Fibroblast of skin of right quadriceps (primary cell): ENCODE results near the gene OXT.

Experiments
- DNase-seq: peaks from one replicate; pipeline ENCODE4 v3.0.0-alpha.2; 2013

Gene OXT

DNA sequence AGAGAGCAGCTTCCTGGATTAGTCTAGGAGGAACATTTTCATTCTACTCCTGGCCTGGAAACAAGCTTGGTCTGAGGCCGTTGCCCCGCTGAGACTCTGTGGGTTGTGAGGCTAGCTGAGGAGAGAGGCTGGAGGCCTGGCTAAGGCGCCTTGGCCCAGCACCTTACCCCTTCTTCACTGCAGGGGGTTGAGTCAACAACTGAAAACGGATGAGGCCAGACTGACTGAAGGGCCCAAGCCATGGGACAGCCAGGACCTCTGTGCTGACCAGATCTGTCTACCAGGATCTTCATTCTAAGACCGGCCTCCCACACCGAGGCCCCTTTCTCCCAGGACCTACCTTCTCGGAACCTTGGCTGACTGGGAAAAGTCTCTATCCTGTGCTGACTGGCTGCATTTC is 16.6 kb downstream of the OXT start:
- no peak for DNase-seq

GRCh38 chr20:3090565-3090964 is 19.1 kb downstream of the OXT start:
- DNase-seq = no peak

DNA sequence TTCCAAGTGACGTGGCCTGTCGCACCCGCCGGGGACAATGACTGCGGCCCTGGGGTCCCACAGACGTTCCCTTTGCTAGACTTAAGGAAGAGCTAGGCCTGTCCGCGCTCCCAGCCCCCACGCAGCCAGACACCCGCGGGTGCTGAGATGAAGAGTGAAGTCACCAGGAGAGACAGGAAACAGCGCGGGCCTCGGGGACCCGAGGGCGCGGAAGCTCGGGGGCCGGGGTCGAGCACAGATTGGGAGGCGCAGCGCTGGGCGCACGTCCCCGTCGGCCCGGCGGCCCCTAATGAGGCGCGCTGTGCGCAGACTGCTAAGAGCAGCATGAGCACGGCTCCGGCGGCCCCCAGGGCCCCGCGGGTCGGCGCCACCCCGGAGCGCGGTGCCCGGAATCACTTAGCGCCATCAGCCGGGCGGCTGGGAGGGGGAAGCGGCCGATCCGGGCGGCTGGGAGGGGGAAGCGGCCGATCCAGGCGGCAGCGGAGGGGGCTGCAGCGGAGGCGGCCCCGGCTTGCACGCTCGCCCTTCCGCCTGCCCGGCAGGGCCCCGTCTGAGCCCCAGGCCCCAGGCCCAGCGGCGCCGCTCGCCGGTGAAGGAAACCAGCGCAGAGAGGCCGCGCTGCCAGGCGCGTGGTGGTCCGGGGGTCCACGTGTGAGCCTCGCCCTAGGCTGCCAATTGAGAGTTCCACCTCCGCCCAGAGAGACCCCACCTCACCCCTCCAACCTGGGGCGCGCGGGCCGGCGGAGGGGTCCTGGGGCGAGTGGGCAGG is 21.4 kb downstream of the OXT start:
- peak; percentile 17 for DNase-seq

GRCh38 chr20:3093861-3094361 is 22.5 kb downstream of the OXT start:
- no peak for DNase-seq

- no peak for DNase-seq
Observed at GRCh38 chr20:3094848-3095629, 23.6 kb downstream of the OXT start.

DNA sequence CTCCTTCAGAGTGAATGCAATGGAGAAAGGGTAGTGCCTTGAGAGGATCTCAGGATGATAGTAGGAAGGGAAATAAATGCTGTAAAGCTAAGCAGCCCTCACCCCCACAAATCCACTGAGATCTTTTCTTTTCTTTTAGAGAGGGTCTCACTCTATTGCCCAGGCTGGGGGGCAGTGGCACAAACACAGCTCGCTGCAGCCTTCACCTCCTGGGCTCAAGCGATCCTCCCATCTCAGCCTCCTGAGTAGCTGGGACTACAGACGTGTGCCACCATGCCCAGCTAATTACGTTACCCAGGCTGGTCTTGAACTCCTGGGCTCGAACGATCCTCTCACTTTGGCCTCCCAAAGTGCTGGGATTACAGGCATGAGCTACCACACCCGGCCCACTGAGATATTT is 29.1 kb downstream of the OXT start:
- DNase-seq = no peak

- no peak for DNase-seq
Observed at GRCh38 chr20:3101251-3101650, 29.8 kb downstream of the OXT start.

DNA sequence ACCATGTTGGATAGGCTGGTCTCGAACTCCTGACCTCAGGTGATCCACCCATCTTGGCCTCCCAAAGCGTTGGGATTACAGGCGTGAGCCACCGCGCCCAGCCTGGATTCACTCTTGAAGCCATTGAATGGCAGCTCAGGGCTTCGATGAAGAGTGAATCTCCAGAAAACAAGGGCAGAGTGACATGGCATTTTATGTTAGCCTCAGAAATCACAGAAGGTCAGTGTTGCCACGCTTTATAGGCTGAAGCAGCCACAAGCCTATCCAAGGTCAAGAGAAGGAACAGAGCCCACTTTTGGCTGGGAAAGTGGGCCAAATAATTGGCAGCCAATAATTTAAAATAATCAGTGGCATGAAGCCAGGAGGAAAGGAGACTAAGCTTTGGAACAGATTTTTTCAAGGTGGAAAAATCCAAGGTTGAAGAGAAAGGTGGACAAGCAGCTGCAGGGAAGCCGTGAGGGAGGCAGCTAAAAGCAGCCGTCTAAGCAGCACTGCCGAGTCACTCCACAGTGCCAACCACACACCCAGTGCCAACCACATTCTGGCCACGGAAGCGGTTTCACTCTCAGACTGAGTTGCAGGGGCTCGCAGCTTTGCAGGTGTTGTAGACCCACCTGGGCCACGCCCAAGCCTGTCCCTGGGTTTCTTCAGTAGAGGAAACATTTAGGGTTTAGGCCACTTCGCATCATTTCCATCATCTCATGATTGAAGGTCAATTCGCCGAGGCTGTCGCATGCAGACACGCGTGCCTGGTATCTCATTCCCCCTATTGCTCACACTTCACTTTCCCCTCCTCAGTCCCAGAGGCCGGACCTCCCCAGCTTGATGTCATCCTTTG is 30.5 kb downstream of the OXT start:
- DNase-seq = no peak

- DNase-seq = no peak
Observed at GRCh38 chr20:3102575-3103368, 31.4 kb downstream of the OXT start.

DNA sequence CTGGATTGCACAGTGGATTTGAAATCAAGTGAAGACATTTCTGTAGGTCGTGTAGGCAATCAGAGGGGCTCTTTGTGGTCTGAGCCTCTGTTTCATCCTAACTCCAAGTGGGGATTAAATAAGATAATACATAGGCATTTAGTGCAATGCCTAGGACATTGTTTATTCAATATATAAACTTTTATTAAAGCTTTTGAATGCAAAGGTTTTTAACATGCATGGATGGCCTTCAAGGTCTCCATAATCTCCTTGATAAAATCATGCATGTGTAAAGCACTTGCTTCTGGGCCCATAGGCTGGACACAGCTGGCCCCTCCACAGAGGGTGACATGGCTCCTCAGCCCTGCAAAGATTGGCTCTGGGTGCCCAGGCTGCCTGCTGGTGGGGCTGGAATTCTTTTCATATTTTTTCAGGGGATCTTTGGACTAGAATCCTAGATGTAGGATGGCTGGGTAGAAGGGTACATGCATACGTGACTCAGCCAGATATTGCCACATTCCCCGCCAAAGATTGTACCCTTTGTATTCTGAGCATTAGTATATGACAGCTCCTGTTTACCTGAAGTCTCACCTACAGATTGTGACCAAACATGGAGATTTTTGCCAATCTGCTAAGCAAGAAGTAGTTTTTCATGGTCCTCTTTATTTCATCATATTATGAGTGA is 32.1 kb downstream of the OXT start:
- no peak for DNase-seq

- DNase-seq = no peak
Observed at GRCh38 chr20:3105256-3106137, 34.1 kb downstream of the OXT start.

- DNase-seq = no peak
Observed at GRCh38 chr20:3106185-3106584, 34.8 kb downstream of the OXT start.

DNA sequence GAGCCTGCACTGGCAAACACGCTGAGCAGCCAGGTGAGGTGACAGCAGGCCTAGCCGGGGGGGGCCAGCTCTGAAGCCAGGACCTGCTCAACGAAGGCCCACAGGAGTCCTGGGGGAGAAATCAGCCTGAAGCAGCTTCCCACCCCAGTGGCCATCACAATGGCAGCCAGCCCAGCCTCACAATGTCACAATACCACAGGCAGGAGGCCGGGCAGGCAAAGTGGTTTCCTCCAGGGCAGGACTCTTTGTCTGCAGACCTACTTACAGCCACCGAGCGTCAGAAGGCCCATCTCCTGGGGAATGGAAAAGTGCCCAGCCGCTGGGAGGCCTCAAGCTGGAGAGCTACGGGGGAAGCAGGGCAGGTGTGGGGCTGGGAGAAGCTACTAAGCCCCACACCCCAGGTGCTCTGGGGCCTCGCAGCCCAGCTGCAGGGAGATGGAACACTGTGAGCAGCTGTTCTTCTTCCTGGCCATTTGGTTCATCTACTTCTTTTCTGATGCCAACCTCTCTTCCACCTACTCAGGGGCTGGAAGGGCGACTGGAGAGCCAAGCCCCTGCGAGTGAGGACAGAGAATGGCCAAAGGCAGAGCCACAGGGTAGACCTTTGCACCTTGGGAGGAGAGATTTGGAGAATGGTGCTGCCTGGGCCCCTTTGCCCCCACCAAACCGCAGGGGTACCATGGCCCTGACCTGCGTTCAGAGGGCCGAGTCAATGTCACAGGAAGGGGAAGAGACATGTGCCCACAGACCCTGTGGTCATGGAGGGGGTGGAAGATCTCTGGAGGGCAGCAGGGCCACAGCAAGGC is 35.4 kb downstream of the OXT start:
- DNase-seq = no peak

DNA sequence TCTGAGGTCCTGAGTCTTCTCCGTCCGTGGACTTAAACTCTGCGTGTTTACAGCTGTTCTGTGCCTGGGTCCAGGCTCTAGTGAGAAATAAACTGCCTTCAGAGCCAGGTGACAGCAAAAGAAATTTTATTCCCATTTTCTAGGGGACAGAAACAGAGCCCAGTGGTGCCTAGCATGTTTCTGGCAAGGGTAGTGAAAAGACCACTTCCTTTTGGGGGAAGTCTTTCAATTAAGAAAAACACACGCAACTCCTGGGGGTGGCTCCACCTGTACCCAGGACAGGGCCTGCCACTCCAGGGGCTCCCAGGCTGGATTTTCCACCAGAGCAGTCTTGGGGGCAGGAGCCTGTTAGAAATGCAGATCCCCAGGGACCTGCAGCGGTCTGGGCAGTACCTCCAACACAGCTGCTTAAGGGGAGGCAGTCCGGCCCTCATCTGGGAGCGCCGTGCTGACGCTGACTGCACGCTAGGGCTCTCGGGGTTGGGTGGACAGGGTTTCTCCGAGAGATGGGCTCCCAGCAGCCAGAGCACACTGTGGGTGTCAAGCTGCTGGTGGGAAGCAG is 36.1 kb downstream of the OXT start:
- DNase-seq = no peak

GRCh38 chr20:3109350-3110302 is 38.2 kb downstream of the OXT start:
- no peak for DNase-seq

DNA sequence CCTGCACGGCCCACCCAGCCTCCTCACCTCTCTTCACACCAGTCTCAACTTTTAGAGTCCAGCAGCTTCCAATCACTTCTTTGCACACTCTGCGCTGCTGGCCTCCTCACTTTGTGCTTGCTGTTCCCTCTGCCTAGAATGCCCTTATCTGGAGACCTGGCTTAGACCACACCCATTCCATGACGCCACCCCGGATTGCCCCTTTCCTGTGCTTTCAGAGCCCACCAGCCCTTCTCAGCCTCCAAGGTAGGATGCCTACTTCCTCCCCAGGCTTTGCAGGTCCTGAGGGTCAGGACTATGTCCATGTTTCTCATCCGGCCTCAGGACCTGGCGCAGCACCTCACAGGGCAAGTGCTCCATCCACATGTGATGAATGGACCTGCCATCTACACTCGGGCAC is 40.1 kb downstream of the OXT start:
- no peak for DNase-seq

GRCh38 chr20:3111995-3112394 is 40.6 kb downstream of the OXT start:
- no peak for DNase-seq
